Stimulated activated CD4-positive, alpha-beta T cell treated with anti-CD3 and anti-CD28 coated beads, TNF-alpha, amount 100 ng/mL, for 48 hours (primary cell): ENCODE measurements around the gene AFF1.
A peak's percentile ranks its signal among the peaks of the same experiment; 100 is the strongest.

ENCODE experiments used
- DNase-seq, 3 donors: peaks; one replicate each; pipeline ENCODE4 v3.0.0-alpha.2; 2020; ENCODE audit warnings: low read depth in 3 of 3

Gene AFF1

GRCh38 chr4:86921608-86922252 lies 13.1 kb upstream of the AFF1 start:
- DNase-seq = no peak

DNA sequence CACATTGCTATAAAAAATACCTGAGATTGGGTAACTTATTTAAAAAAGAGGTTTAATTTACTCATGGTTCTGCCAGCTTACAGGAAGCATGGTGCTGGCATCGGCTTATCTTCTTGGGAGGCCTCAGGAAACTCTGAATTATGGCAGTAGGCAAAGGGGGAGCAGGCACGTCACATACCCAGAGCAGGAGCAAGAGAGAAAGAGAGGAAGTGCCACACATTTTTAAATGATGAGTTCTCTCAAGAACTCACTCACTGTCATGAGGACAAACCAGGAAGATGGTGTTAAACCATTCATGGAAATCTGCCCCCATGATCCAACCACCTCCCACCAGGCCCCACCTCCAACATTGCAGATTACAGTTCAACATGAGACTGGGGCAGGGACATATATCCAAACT lies 10.0 kb upstream of the AFF1 start:
- no peak for DNase-seq

DNA sequence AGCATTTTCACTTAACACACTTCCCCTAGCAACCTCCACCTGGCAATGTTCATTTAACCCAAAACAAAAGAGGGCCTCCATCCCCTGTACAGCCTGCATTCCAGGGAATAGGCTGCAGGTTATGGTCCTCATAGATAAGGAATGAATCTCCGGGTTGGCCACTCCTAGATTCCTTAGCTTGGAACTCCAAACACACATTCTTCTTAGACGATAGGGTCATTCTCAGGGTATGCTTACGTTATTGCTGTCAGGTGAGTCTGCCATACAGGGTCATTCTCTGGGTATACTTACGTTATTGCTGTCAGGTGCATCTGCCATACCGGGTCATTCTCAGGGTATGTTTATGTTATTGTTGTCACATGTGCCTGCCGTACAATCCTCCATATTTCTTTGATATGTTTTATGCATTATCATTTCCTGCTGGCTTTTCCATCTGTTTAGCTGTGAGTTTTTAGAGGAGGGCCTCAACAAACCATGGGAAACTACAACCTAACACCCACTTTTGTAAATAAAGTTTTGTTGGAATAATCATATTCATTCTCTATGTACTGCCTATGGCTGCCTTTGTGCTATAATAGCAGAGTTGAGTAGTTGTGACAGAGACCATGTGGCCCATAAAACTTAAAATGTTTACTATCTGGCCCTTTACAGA lies 8.2 kb upstream of the AFF1 start:
- no peak for DNase-seq

GRCh38 chr4:86927843-86928395 lies 6.9 kb upstream of the AFF1 start:
- DNase-seq = peak in 1 of 3 donors; percentile 28

- no peak for DNase-seq
Observed at GRCh38 chr4:86928400-86929255, 6.2 kb upstream of the AFF1 start.

DNA sequence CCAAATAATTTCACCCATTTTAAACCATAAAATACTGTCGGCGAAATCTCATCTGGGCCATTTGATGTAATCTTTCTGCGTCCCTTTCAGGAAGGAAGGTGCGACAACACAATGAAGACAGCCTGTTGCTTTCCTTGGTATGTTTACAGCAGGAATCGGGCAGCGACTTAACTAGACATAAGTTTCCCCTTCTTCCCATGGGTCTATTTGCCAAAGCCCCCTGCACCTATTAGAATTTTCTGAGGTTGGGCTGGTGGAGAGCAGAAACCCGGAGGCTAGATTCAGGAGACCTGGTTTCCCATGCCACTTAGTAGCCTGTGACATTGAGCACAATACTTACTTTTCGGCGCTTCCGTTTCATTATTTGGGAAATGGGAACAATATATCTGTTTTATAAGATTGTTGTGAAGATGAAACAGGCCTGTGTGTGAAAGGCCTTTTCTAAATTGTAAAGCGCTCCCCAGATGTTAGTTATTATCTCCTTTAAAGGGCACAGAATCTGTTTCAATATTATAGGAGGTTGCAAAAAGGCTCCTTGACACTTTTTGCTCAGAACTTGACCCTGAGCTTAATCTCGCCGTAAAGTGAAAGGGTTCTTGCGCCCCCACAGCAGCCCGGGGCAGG lies 552 bp upstream of the AFF1 start:
- DNase-seq = no peak

- DNase-seq = peak in 1 of 3 donors; percentile 35
Observed at GRCh38 chr4:86935566-86935852, 698 bp downstream of the AFF1 start.

DNA sequence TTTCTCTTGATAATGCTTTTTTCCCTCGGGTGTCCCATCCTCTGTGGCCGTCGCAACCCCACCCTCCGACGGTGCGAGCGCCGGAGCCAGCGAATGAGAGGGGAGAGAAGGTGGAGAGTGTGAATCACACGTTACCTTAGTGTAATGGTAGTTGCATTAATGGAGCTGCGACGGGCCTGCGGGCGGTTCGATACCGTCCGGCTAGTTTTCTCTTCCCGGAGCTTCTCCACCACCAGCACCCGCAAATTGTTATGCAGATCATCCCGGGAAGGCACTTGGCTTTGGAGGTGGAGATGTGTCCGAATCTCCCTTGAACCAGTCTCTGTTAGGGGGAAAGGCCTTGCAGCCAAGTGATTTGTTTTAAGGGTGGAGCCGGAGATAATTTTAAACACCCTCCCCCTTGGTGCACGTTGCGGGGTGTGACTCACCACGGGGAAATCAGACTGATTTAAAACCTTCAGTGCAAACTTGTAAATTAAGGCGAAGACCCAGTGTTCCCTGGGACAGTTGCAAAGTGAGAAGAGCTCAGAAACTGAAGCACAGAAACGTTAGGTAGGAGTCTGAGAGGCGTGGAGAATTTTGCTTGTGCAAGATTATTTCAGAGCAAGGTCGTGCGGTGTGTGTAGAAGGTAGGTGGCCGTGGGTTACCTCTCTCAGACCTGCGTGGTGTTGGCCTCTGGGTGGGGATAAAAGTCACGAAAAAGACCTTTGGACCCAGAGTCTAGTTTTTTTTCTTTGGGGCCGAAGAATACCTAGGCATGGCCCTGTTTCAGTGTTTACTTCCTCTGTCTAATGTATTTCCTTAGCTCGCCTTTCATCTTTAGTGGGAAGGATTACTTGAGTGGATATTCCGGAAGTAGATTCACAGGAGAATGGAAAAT lies 1.3 kb downstream of the AFF1 start:
- DNase-seq = peak; percentile 50 to 68 (median 67)

GRCh38 chr4:86938771-86939520 lies 4.1 kb downstream of the AFF1 start:
- no peak for DNase-seq

DNA sequence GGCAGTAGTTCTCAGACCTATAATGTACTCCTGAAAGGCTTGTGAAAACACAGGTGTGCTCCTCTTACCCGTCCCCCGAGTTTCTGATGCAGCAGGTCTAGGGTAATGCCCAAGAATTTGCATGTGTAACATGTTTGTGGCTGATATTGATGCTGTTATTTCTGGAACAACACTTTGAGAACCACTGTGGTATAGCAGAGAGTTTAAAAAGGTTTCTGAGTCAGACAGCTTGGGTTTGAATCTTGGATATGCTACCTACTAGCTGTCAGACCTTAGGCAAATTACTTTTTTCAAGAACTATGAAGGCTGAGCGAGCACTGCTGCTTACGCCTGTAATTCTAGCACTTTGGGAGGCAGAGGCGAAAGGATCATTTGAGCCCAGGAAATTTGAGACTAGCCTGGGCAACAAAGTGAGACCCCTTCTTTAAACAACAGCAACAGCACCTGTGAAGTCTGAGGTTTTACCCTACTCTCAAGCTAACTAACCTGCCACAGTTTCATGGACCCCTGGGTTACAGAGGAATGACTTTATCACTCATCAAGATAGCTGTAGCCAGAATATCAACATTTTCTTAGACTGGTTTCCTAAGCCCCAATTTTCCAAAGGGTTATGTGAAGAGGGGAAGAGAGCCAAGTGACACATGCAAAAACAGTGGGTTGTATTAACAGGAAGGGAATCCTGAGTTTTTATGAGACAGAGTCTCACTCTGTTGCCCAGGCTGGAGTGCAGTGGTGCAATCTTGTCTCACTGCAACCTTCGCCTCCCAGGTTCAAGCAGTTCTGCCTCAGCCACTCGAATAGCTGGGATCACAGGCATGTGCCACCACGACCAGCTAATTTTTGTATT lies 5.1 kb downstream of the AFF1 start:
- DNase-seq = no peak

GRCh38 chr4:86940920-86941460 lies 6.2 kb downstream of the AFF1 start:
- DNase-seq = no peak

DNA sequence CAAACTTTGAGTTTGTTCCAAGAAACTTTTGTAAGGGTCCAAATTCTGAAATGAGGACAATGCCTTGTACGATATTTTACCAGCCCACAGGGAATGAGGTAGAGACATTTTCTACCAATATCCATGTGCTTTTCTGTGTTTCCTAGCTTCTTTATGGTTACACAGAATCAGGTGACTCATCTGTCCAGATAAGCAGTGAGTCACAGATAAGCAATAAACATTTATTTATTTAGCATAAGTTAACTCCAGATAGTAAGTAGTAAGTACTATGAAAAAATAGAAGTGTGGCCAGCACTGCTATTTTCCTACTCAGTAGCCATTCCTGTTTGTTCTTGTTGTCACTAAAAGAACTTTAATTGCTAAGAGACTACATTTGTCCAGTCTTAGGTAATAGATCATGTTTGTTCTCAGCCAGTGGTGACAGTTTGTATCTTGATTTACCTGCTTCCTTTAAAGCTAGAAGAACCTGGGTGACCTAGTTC lies 7.4 kb downstream of the AFF1 start:
- no peak for DNase-seq

GRCh38 chr4:86944964-86945781 lies 10.4 kb downstream of the AFF1 start:
- DNase-seq = no peak

GRCh38 chr4:86946868-86947500 lies 12.2 kb downstream of the AFF1 start:
- no peak for DNase-seq

DNA sequence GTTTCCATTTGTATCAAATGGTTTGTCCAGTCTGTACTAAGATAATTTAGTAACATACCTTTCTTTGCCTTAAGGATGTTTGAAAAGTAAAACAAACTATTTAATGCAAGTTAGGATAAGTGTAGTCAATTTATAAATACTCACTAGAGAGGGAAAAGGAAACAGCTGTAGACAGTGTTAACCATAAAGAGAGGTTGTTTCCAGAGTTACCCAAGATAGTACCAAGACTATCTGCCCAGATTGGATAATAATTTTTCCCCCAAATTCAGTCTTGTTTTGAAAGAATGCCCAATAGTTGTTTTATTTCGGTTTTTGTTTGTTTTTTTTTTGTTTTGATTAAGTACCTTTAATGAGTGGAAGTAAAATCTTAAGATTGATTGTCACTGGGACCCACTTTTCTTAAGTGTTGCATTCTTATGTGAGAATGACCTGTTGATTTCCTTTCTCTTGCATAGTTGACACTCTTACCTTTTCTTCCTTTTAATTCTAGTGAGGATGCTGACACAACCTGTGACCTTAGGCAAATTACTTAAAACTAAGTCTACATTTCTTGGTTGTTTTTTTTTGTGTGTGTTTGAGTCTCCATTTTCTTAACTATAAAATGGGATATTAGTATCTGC lies 12.8 kb downstream of the AFF1 start:
- DNase-seq = no peak

GRCh38 chr4:86948276-86948675 lies 13.5 kb downstream of the AFF1 start:
- DNase-seq = no peak

DNA sequence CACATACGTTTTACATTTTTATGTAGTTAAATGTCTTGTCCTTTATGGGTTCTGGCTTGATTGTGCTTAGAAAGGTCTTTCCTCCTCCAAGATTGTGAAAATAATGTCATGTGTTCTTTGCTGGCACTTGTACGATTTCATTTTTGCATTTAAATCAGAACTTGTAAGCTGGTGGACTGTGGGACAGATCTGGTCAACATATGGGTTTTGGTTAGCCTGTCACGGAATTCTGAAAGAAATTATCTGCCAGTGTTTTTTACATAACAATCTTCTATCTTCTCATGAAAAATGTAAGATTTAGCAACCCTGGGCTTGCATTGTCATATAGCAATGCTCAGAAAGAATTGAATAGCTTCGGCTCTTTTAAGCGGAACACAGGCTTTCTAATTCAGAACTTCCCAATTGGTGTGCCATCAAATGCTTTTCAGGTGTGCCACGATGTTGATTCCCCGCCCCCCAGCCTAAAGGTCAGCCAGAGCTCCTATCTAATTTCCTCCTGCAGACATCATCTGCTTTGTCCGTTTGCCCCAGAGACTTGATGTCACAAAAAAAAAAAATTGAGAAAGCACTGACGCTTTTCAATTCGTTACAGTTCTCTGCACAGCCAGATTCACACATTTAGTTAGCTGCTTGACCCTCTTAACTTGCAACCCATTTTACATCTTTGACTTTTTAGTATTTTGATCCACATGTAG lies 16.2 kb downstream of the AFF1 start:
- DNase-seq = no peak
